ENCODE data around the gene EIF4EBP2.

EIF4EBP2 gene

DNA sequence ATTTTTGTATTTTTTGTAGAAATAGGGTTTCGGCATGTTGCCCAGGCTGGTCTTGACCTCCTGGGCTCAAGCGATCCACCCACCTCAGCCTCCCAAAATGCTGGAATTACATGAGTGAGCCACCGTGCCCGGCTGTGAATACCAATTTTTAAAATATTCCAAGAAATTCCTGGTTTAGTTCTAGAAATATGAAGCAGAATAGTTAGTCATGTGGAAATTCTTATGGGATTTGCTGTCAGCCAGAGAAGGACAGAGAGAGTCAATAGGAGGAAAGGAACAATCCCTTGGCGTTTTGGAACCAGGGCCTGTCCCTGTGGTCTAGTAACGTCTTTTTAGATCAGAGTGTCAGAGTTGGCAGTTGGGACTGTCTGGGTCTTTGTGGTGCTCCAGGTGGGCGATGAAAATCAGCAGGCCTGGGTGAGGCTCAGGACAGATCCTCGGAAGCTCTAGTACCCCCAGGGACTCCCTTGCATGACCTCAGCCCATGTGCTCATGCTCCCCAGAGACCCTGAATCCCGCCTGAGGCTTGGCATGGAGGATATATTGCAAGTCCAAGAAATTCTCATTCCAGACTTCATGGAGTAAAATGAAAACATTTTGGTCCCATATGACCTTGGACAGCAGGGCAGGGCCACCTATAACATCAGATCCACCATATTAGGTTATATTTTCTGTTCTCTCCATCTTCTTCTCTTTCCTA is 29.8 kb downstream of the EIF4EBP2 start:
- peak; percentile 87 for DNase-seq

DNA sequence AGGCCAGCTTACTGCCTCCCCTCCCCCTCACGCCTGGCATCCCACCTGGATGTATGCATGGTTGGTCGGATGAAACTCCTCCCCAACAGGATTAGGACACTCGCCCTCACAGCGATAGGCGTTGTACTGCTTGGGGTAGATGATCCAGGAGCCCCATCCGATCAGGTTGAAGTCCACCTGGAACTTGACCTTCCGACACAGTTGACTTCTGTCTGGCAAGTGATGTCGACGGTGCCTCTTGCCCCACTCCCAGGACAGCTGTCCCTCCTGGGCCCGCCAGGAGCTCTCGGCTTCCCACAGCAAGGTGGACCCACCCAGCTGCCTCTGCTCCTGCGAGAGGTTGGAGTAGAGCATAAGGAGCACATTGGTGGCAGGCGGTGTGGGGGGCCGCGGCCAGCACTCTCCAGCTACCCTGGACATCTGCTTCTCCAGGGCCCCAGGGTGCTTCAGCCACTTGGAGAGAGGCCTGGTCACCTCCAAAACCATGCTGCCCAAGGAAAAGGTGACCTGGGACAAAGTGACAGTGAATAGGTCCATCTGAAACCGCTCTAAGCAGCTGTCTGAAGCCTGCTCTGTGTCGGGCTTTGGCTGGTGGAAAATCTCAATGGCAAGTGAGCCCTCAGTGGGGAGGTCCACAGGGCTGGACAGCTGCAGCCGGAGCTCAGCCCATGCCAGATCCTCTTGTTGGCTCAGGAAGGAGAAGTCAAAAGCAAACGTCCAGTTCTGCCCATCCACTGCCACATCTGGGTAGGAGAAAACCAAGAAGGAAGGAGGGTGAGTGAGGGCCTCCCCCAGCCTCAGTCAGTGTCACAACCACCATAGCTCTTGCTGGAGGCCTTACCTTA is 31.5 kb downstream of the EIF4EBP2 start:
- no peak for DNase-seq

- no peak for DNase-seq
Observed at GRCh38 chr10:70437721-70438120, 33.8 kb downstream of the EIF4EBP2 start.

DNA sequence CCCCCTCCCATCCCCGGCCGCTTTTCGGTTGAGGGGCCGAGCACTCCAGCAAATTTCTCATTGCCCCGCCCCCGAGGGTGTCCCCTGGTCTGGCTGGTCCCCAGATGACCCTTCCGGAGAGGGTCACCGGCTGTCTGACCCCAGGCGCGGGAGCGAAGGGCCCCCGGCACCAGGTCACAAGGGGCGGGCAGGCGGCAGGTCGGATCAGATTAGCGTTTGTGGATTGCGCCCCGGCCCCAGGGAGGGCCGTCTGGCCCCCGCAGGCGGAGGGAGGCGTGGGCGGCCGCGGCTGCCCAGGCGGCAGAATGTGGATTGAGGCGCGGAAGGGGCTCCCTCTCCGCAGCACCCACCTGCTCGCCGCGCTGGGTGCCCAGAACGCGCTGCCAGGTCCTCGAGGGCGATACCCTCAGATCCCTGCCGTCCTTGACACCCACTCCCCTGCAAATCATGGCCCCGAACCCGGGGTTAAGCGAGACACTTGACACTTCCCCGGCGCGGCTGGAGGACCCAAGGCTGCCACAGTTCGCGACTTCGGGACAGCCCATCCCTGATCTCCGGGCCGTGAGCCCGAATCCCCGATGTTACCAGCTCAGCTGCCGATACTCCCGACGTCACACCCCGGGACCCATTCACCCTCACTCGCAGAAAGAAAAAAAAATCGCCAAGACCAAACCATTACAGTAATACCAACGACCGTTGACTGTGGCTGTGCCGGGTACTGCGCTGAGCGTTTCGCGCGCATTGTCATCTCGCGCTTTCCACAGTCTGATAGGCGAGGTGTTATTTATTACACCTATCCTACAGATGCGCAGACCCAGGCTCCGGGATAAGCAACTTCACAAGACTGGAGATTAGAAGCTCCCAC is 36.6 kb downstream of the EIF4EBP2 start:
- DNase-seq = no peak

DNA sequence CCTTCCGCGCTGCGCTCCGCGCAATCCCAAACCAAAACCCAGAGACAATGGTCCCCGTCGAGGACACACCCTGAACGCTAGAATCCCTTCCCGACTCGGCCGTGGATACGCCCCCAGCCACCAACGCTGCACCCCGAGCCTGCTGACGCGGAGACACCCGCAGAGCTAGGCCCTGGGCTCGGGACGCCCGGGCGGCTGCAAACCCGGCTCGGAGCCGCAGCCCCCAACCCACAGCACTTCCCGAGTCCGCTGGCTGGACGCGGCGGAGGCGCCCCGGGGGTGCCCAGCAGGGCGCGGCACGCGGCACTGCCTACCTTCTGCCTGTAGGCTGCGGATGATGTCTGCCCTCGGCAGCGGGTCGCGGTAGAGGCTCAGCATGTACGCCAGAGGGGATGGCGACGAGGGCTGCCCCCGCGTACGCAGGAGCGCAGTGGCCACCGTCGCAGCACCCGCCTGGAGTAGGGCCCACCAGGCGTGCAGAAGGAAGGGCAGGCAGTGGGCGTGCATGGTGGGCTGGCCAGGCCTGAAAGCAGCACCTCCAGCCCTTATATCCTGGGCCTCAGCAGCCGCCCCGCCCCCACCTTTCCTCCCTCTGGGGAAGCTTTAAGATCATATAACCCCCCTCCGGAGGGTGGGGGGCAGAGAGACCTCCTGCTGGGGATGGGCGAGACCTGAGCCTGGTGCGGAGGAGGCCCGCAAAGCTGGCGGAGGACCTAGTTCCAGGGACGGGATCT is 37.4 kb downstream of the EIF4EBP2 start, which contains the start of gene NODAL:
Gene NODAL, minus strand, starts transcription at position 521 of the 734 bp plus-strand sequence. Its CDS starts 14 bp downstream, at position 507.
- no peak for DNase-seq

DNA sequence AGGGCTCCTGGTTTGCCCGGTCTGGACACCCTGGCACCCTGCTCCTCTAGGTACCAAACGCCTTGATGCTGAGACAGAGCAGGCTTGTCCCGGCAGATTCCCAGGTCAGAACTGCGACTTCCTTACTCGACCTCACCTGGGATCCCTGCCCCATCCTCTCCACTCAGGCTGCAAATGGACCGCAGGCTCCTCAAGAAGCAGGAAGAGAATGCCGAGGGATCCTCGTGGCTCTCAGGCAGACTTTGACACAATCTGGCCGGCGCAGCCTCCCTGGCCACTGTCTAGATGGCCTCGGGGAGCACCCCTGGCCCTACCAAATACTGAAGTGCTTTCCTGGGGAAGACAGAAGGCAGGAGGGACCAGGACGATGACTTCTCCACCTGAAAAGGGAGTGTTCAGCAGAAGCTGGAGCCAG is 38.0 kb downstream of the EIF4EBP2 start:
- DNase-seq = no peak

DNA sequence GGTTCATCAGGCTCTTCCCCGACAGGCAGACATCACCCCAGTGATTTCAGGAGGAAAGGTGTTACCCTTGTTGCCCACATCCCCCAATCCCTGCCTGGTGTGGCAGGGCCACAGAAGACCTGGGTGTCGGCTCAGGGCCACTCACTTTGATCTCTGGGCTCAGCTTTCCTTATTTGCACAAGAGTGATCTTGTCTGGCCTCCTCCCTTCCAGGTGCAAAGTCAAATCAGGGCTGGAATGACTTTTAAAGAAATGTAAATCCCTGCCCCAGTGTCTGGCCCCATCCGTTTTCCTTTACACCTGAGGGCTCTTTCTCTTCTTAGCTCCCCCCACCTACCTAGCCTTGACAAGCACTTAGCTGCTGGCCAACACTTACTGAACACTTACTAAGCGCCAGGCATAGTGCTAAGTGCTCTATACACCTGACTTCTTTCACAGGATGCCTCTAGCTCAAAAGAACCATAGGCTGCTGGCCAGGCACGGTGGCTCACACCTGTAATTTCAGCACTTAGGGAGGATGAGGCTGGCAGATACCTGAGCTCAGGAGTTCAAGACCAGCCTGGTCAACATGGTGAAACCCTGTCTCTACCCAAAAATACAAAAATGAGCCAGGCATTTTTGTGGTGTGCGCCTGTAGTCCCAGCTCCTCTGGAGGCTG is 38.5 kb downstream of the EIF4EBP2 start:
- DNase-seq = no peak

DNA sequence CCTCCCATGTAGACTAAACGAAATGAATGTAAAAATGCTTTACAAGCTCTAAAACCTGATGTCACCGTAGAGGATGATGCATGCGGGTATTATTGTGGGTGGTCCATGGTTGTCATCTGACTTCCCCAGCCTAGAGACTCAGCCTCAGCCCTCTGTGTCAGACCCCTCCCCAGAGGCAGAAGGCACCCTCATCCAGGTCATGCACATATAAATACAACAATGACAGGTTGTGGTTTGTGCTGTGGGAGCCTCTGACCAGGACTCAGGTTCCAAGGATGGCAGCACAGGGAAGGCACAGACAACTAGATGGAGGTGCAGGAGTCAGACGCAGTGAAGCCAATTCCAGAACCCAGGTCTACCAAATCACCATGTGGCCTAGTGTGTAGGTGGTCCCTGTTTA is 40.8 kb downstream of the EIF4EBP2 start:
- no peak for DNase-seq

DNA sequence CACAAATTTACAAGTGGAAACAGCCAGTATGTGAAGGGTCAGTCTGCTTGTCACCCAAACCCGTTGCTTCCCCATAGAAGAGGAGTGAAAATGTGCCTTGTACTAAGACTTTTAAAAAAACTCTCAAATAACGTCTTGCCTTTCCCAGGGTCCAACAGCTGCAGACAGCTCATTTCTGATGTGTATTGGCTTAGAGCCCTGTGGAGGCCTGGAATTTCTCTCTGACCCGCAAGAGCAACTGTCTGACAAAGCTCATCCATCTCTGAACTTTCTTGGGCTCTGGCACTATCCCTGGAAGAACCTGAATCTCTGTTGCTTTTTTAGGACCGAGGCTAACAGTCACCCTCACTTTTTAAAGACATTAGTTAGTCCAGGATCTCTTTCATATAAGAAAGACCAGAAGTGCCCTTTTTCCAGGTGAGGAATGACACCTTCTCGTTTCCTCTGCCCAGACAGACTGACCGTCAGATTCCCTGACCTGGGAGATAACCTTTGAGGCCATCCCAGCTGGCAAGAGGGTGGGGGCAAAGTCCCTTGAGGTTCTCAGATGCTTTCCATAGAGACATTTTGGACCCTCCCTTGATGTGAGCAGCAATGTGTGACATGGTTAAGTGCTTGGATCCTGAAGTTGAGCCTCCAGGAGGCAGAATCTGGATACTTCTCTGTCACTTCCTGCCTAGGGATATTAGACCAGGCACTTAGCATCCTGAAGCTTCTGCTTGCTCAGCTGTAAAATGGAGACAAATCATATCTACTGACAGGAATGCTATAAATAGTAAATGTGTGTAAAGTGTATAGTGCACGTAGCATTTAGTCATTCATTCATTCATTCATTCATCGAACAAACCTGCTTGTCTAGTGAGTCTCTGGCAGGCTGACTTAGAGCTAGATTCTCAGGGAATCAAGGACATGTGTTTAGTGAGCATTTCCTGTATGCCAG is 42.0 kb downstream of the EIF4EBP2 start:
- peak; percentile 34 for DNase-seq

DNA sequence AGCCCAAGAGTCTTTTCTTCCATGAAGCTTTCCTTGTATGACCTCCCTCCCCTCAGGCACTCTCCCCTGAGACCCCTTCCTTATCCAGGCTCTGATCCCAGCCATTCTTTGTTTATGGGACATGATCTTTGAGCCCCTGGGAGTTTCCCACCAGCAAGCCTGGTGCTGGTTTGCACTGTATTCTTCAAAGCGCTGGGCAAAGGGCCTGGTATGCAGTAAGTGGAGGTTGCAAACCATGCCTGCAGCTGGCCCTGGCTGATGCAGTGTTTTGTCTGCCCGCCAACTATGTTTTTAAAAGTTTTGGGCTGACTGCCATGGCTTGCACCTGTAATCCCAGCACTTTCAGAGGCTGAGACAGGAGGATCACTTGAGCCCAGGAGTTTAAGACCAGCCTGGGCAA is 44.3 kb downstream of the EIF4EBP2 start:
- no peak for DNase-seq

GRCh38 chr10:70455213-70455630 is 51.3 kb downstream of the EIF4EBP2 start:
- no peak for DNase-seq

- DNase-seq = no peak
Observed at GRCh38 chr10:70456164-70456563, 52.2 kb downstream of the EIF4EBP2 start.

- DNase-seq = no peak
Observed at GRCh38 chr10:70457759-70458305, 53.9 kb downstream of the EIF4EBP2 start.

DNA sequence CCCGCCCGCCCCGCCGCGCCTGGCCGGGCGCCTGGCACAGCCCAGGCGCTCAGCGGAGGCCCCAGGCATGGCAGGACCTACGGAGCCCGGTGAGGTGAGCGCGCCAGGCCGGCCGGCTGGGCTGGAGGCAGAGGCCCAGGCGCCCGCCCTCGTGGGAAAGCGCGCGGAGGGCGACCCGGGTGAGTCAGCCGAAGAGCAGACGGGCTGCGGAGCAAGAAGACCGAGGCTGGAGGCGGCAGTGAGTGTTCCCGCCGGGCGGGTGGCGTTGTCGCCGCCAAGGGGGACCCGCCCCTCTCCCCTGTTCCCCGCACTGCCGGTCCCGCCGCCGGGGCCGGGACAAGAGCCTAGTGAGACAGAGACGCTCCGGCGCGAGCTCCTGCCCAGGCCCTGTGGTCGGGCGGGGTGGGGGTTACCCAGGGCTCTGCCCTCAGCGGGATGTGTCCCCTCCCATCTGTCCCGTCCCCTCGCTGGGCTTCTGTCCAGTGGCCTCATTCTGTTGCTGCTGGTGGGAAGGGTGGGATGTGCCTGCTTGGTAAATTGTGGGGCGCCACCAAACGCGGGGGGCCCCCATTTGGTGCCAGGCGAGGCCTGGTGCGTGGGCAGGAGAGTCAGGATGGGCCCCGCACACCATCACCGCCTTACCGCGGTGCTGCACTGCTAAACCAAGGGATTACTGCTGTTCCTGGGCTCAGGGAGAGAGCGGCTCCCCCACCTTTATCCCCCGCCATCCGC is 54.5 kb downstream of the EIF4EBP2 start:
- DNase-seq = peak; percentile 84

- DNase-seq = no peak
Observed at GRCh38 chr10:70459061-70459773, 55.3 kb downstream of the EIF4EBP2 start.

GRCh38 chr10:70459774-70460490 is 56.0 kb downstream of the EIF4EBP2 start:
- no peak for DNase-seq

GRCh38 chr10:70461397-70462348 is 57.7 kb downstream of the EIF4EBP2 start:
- peak; percentile 43 for DNase-seq

Data from fibroblast of skin of back (primary cell).